AG09309 (cell line): ENCODE data around the gene TJAP1.

Source experiments
- DNase-seq: peaks from one replicate; pipeline ENCODE4 v3.0.0-alpha.2; 2010; ENCODE audit warnings: low read depth
- H3K4me3 ChIP-seq: 2 replicates; pipeline ENCODE4 v1.5.1; 2011; ENCODE audit warnings: mild to moderate bottlenecking, low read depth, low read length, moderate library complexity; ENCODE audit not compliant: control insufficient read depth
- TF ChIP-seq, protein P1 (sequence below): IDR thresholded peaks from 2 replicates; pipeline ENCODE4 v1.5.1; 2011; ENCODE audit warnings: mild to moderate bottlenecking, low read depth, low read length, inconsistent platforms; ENCODE audit not compliant: insufficient read depth, control insufficient read depth; ENCODE audit errors: missing control alignments

The TJAP1 gene

DNA sequence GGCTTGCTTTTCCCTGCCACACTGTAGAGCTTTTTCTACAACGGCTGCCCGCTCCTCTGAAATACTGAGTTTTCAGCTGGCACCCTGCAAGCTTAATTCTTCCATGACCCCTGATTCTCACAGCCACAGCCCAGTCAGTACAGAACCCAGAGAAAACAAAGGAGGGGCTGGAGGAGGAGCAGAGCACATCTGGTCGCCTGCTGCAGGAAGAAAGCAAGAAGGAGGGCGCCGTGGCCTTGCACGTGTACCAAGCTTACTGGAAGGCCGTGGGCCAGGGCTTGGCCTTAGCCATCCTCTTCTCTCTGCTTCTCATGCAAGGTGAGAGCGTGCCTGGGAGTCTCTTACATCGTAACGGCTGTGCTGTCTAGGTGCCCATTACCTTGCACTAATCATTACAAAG, 33.3 kb upstream of the TJAP1 start:
- TF ChIP-seq, protein P1, sequence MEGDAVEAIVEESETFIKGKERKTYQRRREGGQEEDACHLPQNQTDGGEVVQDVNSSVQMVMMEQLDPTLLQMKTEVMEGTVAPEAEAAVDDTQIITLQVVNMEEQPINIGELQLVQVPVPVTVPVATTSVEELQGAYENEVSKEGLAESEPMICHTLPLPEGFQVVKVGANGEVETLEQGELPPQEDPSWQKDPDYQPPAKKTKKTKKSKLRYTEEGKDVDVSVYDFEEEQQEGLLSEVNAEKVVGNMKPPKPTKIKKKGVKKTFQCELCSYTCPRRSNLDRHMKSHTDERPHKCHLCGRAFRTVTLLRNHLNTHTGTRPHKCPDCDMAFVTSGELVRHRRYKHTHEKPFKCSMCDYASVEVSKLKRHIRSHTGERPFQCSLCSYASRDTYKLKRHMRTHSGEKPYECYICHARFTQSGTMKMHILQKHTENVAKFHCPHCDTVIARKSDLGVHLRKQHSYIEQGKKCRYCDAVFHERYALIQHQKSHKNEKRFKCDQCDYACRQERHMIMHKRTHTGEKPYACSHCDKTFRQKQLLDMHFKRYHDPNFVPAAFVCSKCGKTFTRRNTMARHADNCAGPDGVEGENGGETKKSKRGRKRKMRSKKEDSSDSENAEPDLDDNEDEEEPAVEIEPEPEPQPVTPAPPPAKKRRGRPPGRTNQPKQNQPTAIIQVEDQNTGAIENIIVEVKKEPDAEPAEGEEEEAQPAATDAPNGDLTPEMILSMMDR: no peak
- H3K4me3 ChIP-seq: no peak overlapping the region
- no peak for DNase-seq

DNA sequence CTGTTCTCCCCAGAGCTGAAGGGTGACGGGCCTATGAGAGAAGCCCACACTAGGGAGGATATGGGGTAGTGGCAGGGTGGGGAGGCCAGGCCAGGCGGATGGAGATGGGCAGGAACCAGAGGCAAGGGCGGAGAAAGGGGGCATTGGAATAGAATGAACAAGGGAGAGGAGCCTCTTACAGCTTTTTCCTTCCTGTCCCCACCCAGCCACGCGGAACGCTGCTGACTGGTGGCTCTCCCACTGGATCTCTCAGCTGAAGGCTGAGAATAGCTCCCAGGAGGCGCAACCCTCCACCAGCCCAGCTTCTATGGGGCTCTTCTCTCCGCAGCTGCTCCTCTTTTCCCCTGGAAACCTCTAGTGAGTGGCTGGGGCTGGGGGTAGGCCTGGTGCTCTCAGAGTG, 32.8 kb upstream of the TJAP1 start:
- TF ChIP-seq, protein P1: no peak
- DNase-seq: no peak
- no peak overlapping the region for H3K4me3 ChIP-seq

DNA sequence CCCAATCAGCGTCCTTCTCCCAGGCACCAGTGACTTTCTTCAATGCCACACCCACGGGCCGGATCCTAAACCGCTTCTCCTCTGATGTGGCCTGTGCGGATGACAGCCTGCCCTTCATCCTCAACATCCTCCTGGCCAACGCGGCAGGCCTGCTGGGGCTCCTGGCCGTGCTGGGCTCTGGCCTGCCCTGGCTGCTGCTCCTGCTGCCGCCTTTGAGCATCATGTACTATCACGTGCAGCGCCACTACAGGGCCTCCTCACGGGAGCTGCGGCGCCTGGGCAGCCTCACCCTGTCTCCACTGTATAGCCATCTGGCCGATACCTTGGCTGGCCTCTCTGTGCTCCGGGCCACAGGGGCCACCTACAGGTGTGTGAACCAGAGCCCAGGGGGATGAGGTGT, 31.8 kb upstream of the TJAP1 start:
- TF ChIP-seq, protein P1: no peak
- no peak overlapping the region for H3K4me3 ChIP-seq
- no peak for DNase-seq

GRCh38 chr6:43447604-43448003, 29.8 kb upstream of the TJAP1 start:
- H3K4me3 ChIP-seq: no peak overlapping the region
- TF ChIP-seq, protein P1: no peak
- DNase-seq: no peak

- TF ChIP-seq, protein P1: no peak
- no peak overlapping the region for H3K4me3 ChIP-seq
- DNase-seq: no peak
These were observed 28.5 kb upstream of the TJAP1 start for GRCh38 chr6:43448916-43449315.

DNA sequence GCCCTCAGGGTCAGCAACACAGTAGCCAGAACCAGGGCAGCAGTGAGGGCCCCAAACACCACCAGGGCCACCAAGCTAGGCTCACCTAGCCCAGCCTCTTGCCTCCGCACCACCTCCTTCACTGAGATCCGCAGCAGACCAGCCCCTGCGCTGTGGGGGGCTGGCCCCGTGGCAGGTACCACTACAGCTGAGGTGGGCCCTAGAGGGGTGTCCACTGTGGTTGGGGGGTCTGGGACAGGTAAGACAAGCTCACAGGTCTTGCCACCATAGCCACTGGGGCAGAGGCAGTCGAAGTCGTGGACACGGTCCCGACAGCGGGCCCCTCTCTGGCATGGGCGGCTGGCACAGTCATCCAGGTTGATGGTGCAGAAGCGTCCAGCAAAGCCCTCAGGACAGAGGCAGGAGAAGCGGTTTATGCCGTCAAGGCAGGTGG, 26.7 kb upstream of the TJAP1 start:
- no peak overlapping the region for H3K4me3 ChIP-seq
- DNase-seq: no peak
- TF ChIP-seq, protein P1: no peak

GRCh38 chr6:43451348-43451747, 26.0 kb upstream of the TJAP1 start:
- DNase-seq: no peak
- no peak overlapping the region for H3K4me3 ChIP-seq
- TF ChIP-seq, protein P1: no peak
